Measurements from ENCODE around the gene DENND1A. TPM values are rescaled to one million over a fixed set of nuclear protein-coding genes. Genes with fewer than 3 reads are reported as not detected.

Gene DENND1A
- total RNA-seq, 3 donors from 2014 or later: 18.4 to 21.3 (median 20.1) TPM

DNA sequence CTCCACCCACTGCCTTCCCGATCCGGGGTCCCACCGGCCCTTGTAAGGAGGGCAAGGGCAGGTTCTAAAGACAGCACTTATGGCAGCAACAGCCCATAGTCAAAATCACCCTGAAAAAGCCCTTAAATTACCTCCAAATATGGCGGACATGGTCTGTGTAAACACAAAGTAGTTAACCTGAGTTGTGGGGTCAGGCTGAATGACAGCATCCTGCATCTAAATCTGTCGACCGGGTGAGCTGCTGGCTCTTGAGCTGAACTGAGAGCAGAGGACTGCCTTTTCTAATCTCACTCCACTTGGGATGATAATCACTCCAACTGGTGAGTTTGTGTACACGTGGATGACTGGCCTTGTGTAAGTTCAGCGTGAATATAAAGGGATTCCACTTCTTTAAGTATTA is 249.6 kb downstream of the DENND1A start:
- Histone ChIP-seq H3K4me3 (no peak overlapping the region), H3K27ac (no peak overlapping the region), H3K4me1 (no peaks in the 10 kb centered on the region), H3K27me3 (no peaks in the 10 kb centered on the region), H3K9me3 (no peaks in the 10 kb centered on the region), H3K36me3 (no peaks in the 10 kb centered on the region)
- TF ChIP-seq POLR2A (IDR thresholded peaks at IDR 0.05): no peak
- TF ChIP-seq POLR2AphosphoS5 (IDR thresholded peaks at IDR 0.05): no peak
- TF ChIP-seq, protein P1, sequence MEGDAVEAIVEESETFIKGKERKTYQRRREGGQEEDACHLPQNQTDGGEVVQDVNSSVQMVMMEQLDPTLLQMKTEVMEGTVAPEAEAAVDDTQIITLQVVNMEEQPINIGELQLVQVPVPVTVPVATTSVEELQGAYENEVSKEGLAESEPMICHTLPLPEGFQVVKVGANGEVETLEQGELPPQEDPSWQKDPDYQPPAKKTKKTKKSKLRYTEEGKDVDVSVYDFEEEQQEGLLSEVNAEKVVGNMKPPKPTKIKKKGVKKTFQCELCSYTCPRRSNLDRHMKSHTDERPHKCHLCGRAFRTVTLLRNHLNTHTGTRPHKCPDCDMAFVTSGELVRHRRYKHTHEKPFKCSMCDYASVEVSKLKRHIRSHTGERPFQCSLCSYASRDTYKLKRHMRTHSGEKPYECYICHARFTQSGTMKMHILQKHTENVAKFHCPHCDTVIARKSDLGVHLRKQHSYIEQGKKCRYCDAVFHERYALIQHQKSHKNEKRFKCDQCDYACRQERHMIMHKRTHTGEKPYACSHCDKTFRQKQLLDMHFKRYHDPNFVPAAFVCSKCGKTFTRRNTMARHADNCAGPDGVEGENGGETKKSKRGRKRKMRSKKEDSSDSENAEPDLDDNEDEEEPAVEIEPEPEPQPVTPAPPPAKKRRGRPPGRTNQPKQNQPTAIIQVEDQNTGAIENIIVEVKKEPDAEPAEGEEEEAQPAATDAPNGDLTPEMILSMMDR (IDR thresholded peaks at IDR 0.05): no peak
- intact Hi-C loops (cut with DNase I; ENCODE audit: low total_unique reads): no loop called here
- DNase-seq (ENCODE audit: low spot score in 2 of 2): no peak

DNA sequence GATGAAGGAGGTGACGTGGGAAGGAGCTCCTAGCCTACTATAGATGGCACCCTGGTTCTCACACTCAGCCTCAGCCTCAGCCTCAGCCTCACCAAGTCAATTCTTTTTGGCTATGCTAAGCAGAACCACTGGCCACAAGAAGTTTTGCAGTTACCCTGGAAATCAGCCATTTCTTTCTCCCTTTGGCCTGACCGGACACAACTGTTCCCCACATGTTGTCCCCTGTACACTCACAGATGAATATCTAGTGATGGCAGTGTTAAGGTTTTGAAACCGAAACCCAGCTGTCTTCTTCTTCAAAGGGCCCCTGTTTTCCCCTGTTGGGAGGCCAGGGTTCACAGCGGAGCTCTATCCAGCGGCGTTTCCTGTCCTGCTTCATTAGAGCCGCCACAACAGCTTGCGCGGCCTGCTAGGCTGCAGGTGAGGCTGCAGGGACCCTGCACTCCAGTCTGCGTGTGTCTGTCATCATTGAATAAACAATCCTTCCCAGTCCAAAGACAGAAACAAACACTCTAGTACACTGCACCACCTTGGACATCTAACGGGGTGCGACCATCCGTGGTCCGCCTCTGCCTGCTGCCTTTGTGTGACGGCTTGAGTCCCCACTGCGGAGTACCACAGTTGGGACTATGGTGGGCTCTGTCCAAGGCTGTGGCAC is 250.5 kb downstream of the DENND1A start:
- H3K4me1 ChIP-seq: no peaks in the 10 kb centered on the region
- intact Hi-C loops (cut with DNase I; ENCODE audit: low total_unique reads): no loop called here
- H3K36me3 ChIP-seq: no peaks in the 10 kb centered on the region
- H3K27ac ChIP-seq: no peak overlapping the region
- H3K9me3 ChIP-seq: no peaks in the 10 kb centered on the region
- H3K27me3 ChIP-seq: no peaks in the 10 kb centered on the region
- TF ChIP-seq, protein P1 (IDR thresholded peaks at IDR 0.05): no peak
- TF ChIP-seq POLR2A (IDR thresholded peaks at IDR 0.05) (no peak), POLR2AphosphoS5 (IDR thresholded peaks at IDR 0.05) (no peak)
- no peak for DNase-seq (ENCODE audit: low spot score in 2 of 2)
- no peak overlapping the region for H3K4me3 ChIP-seq

DNA sequence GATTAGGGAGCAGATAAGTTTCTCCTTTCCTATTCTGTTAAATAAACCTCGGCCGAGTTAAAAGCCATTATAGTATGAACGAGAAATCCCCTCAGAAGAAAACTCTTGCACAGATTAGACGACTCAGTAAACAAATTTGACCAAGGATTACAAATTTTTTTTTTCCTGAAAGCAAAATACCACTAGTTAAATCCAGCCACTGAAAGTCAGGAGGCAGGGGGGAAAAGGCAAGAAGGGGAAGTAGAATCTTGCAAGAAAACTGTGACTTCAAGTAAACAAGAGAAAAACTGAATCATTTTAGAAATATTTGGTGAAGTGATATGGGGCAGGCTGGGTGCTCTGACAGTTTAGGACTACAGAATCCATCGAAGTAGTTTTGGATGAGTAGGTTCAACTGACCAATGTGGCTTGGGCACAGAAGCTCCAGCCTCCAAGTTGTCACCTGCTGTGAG is 251.0 kb downstream of the DENND1A start:
- intact Hi-C loops (cut with DNase I; ENCODE audit: low total_unique reads): no loop called here
- Histone ChIP-seq H3K4me3 (no peak overlapping the region), H3K27ac (no peak overlapping the region), H3K36me3 (no peaks in the 10 kb centered on the region), H3K27me3 (no peaks in the 10 kb centered on the region), H3K9me3 (peaks cover 0 to under 1% of the 10 kb centered on the region in 2 donors), H3K4me1 (no peaks in the 10 kb centered on the region)
- TF ChIP-seq POLR2A (IDR thresholded peaks at IDR 0.05) (no peak), POLR2AphosphoS5 (IDR thresholded peaks at IDR 0.05) (no peak)
- TF ChIP-seq, protein P1 (IDR thresholded peaks at IDR 0.05): no peak
- DNase-seq (ENCODE audit: low spot score in 2 of 2): no peak

DNA sequence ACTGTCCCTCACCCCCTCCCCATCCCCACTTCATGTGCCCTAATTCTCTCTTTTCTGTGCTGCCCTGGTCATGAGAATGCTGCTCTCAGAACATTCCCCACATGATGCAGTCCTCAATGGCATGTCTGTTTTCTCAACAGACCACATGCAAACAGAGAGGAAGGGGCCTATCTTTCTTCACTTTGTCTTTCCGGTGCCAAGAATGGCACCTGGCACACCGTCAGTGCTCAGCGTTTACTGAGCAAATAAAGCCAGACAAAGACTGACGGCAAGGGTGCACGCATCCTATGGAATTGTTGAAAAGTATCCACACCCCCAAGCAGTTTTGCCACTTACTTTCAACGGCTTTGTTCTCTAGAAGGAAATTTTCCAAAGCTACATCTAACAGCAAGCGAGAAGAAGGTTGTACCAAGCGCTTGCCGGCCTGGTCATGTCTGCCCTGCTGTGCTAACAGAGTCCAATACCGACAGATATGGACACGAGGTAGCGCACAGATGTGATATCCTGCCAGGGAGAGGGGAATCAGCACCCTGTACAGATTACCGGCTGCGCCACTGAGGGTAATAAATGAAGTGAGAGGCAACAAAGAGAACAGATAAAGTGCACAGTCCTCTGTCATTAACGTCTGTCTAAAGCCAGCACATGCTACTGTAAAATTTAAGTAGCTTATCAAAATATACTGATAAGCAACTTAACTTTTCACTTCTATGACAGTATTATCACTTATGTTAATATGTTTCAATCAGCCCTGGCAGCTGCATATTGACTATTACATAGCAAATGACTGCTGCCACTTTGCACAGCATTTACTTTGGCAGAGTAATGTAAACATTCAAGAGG is 251.7 kb downstream of the DENND1A start:
- no peaks in the 10 kb centered on the region for H3K4me1 ChIP-seq
- H3K27me3 ChIP-seq: no peaks in the 10 kb centered on the region
- H3K27ac ChIP-seq: no peak overlapping the region
- no peak for DNase-seq (ENCODE audit: low spot score in 2 of 2)
- intact Hi-C loops (cut with DNase I; ENCODE audit: low total_unique reads): no loop called here
- no peak overlapping the region for H3K4me3 ChIP-seq
- peaks cover 0 to 7% of the 10 kb centered on the region in 2 donors for H3K9me3 ChIP-seq
- H3K36me3 ChIP-seq: no peaks in the 10 kb centered on the region
- no peak for TF ChIP-seq POLR2A (IDR thresholded peaks at IDR 0.05)

DNA sequence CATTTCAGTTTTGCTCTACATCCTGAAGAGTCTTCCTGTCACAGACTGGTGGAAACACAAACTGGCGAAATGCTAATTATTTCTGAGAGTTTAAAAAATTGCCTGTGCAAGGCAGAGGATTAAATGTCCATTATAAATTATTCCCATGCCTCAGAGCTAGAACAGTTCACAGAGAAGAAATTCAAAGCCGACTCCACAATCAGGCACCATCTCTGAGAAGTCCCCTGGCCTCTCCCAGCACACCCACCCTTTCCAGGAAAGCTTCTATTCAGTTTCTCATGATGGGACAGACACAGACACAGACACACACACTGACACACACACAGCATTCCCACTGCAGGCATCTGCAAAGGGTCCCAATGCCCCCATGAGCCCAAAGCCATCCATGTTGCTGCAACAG is 253.1 kb downstream of the DENND1A start:
- H3K27ac ChIP-seq: no peak overlapping the region
- H3K9me3 ChIP-seq: peaks cover 0 to 8% of the 10 kb centered on the region in 2 donors
- no peak overlapping the region for H3K4me3 ChIP-seq
- intact Hi-C loops (cut with DNase I; ENCODE audit: low total_unique reads): no loop called here
- TF ChIP-seq POLR2AphosphoS5 (IDR thresholded peaks at IDR 0.05) (no peak), POLR2A (IDR thresholded peaks at IDR 0.05) (no peak)
- TF ChIP-seq, protein P1 (IDR thresholded peaks at IDR 0.05): no peak
- DNase-seq (ENCODE audit: low spot score in 2 of 2): no peak
- H3K36me3 ChIP-seq: no peaks in the 10 kb centered on the region
- H3K27me3 ChIP-seq: no peaks in the 10 kb centered on the region
- H3K4me1 ChIP-seq: no peaks in the 10 kb centered on the region
